AG04449 (cell line): ENCODE measurements around the gene ASIC3.

ENCODE experiments used
- CTCF ChIA-PET: fragments of 350-600 bp; formaldehyde crosslinking; extraction: SDS; loops from one replicate; lab custom pipeline; 2021; ENCODE audit warnings: antibody characterized with exemption; lab: Yijun Ruan, JAX
- POLR2A ChIA-PET: fragments of 400-600, 350-600 bp; formaldehyde crosslinking; extraction: SDS; loops from one replicate; lab custom pipeline; 2020; ENCODE audit warnings: antibody characterized with exemption, inconsistent platforms; lab: Yijun Ruan, JAX
- DNase-seq: peaks from one replicate; pipeline ENCODE4 v3.0.0-alpha.2; 2010; ENCODE audit warnings: low read depth, low spot score
- H3K4me3 ChIP-seq: 2 replicates; pipeline ENCODE4 v1.5.1; 2011; ENCODE audit warnings: low read depth, mild to moderate bottlenecking, control low read depth, low read length
- TF ChIP-seq, protein P1 (sequence below): IDR thresholded peaks from one replicate; pipeline ENCODE4 v1.5.1; 2011; ENCODE audit warnings: mild to moderate bottlenecking, moderate library complexity, low read length, control low read depth, inconsistent platforms; ENCODE audit not compliant: insufficient read depth; ENCODE audit errors: missing control alignments

Gene ASIC3

DNA sequence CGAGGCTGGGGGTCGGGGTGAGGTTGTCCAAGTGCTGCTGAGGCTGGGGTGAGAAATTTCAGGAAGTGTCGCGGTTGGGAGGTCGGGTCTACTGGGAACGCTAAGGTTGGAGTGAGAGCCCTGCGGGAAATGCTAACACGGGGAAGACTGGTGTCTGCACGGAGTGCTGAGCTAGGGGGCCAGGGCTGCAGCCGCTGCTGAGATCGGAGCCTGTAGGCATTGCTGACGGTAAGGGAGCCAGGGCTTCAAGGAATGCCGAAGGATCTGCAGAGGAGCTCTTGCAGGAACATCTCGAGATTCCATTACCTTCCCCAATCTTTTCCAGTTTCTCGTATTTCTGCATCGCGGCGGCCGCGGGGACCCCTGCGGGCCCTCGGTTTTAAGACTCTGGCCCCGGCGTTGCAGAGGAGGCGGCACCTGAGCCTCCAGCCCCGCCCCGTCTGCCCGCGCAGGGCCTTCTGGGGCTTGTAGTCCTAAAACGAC, 9.2 kb downstream of the ASIC3 start, which contains the start of gene CDK5:
CDK5 (minus strand) TSS at position 392 of the 483 bp plus-strand sequence; CDS start at position 343, 49 bp downstream.
- CTCF ChIA-PET = interaction anchor here (0.9 to 1.7 kb wide), 4 partner anchors 26 to 56 kb away, joined by 3 to 5 read pairs (median 4); no protein-coding TSS in a partner anchor
- TF ChIP-seq, protein P1, sequence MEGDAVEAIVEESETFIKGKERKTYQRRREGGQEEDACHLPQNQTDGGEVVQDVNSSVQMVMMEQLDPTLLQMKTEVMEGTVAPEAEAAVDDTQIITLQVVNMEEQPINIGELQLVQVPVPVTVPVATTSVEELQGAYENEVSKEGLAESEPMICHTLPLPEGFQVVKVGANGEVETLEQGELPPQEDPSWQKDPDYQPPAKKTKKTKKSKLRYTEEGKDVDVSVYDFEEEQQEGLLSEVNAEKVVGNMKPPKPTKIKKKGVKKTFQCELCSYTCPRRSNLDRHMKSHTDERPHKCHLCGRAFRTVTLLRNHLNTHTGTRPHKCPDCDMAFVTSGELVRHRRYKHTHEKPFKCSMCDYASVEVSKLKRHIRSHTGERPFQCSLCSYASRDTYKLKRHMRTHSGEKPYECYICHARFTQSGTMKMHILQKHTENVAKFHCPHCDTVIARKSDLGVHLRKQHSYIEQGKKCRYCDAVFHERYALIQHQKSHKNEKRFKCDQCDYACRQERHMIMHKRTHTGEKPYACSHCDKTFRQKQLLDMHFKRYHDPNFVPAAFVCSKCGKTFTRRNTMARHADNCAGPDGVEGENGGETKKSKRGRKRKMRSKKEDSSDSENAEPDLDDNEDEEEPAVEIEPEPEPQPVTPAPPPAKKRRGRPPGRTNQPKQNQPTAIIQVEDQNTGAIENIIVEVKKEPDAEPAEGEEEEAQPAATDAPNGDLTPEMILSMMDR = no peak
- POLR2A ChIA-PET = interaction anchor here (1.7 kb wide), 1 partner anchor 29 kb away, joined by 9 read pairs; the partner anchor contains the start of gene ABCB8
- no peak for DNase-seq
- peak within 1 kb of the TSS; percentile 73 for H3K4me3 ChIP-seq

DNA sequence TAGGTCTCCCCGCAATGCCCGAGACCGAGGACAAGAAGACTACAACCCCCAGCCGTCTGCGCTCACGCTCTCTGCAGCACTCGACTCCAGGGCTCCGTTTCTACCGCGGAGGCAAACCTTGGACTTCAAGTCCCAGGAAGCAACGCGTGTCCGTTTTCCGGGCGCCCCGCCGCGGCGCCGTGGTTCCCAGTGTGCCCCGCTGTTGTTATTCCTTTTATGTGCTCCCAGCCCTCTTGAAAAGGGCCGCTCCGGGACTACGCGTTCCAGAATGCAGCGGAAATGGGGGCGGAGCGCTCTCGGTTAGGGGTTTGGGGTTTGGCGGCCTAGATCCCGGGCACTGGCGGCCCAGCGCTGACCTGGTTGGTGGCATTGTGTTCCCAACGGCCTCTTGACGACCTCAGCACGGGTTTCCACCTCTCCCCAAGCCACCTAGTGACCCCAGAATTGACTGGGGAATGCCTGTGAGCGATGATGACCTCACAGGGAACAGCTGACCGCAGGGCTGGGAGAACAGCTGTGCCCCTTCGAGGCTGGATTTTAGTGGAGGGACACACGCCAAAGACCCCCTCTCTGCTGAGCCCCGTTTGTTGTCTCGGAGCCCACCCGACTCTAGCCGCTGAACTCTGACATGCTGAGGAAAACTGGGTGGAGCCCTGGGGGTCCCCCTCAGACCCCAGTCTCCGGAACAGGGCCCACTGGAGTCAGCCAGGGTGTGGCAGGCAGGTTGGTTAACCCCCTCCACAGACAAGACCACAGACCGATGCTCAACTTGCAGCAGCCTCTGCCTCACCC, 9.9 kb downstream of the ASIC3 start:
- TF ChIP-seq, protein P1 = no peak
- CTCF ChIA-PET = interaction anchor here (0.9 to 2.4 kb wide), 6 partner anchors 19 to 55 kb away, joined by 3 to 11 read pairs (median 4); no protein-coding TSS in a partner anchor
- DNase-seq = peak; percentile 98
- H3K4me3 ChIP-seq = peak overlapping the region; percentile 73
- POLR2A ChIA-PET = interaction anchor here (1.1 to 1.7 kb wide), 2 partner anchors 23 to 30 kb away, joined by 6 to 9 read pairs; partner anchors contain the start of genes ABCB8 and FASTK

DNA sequence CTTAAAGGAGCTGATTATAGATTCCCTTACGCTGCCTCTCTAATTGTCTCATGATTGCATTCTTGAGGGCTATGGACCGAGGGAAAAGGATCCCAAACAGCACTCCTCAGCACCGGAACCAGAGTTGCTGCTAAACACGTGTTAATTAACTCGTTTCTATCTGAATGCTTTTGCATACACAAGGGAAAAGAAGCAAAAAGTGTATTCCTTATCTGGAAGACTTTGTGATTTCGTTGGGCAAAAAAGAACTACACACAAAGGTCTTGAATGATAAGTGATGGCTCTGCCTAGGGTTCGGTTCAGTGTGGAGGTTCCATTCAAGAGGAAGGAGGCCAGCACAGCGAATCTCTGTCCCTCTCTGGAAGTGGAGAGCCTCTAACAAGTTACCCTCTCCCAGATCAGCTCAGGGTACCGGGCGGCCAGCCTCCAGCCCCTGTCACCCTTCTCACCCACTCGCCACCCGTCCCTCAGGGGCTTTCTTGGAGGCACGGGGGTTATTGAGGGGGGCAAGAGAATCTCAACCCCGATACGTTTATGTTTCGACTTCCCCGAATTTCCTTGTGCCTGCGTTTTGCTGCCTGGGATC, 10.5 kb downstream of the ASIC3 start:
- CTCF ChIA-PET = interaction anchor here (1.0 to 2.4 kb wide), 5 partner anchors 18 to 54 kb away, joined by 3 to 11 read pairs (median 5); no protein-coding TSS in a partner anchor
- peak overlapping the region; percentile 73 for H3K4me3 ChIP-seq
- DNase-seq = no peak
- TF ChIP-seq, protein P1 = no peak
- POLR2A ChIA-PET = interaction anchor here (1.1 to 1.7 kb wide), 2 partner anchors 22 to 31 kb away, joined by 6 to 9 read pairs; partner anchors contain the start of genes ABCB8 and FASTK

DNA sequence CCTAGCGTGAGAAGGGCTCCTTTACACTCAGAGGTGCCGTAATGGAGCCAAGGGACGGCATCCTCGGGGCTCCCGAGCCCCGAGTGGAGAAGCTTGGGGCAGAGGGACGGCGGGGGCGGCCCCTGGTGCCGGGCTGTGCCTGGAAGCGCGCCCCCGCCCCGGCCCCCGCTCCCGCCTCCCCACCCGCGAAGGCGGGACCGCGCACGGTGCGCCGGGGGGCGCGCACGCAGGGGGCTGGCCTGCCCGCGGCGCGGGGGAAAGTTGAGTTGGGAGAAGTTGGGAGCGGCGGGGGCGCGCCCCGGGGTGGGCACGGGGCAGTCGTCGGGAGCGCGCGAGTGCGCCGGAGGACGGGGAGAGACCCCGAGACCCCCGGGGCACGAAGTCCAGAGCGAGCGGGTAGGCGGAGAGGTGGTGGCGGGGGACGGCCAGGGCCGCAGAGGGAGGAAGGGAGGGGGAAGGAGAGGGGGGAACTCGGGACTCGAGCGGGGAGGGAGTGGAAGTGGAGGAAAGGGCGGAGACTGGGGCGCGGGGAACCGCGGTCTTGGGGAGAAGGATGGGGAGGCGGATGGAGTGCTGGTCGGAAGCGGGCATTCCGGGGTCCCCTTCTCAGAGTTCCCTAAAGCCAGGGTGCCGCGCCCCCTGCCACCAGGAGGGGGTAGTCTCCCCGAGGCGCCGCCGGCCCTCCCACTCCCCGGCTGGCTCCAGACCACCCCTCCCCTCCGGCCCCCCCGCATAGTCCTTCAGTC, 11.2 kb downstream of the ASIC3 start, which contains the start of gene SLC4A2:
SLC4A2 (plus strand) TSS at position 223 of the 746 bp plus-strand sequence. CDS start 2,399 bp downstream, outside the sequence.
- H3K4me3 ChIP-seq = peak within 1 kb of the TSS; percentile 75
- CTCF ChIA-PET = interaction anchor here (0.6 to 4.8 kb wide), 10 partner anchors 17 to 65 kb away, joined by 3 to 48 read pairs (median 4); no protein-coding TSS in a partner anchor
- TF ChIP-seq, protein P1 = peak; percentile 67
- no peak for DNase-seq
- POLR2A ChIA-PET = interaction anchor here (1.1 to 1.2 kb wide), 2 partner anchors 21 kb away, joined by 3 to 6 read pairs; partner anchors contain the start of gene FASTK

DNA sequence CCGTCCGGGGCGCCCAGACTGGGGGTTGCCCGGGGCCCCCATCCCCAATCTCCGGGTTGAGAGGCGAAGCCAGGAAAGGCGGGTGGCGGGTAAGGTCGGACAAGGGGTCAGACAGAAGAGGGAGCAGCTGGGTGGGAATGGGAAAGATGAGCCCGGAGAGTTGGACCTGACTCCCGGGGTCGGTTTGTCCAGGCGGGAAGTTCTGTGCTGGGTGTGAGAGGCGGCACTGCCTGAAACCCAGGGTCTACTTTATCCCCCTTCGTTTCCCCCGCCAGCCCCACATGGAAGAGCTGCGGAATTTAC, 11.7 kb downstream of the ASIC3 start:
- TF ChIP-seq, protein P1 = no peak
- DNase-seq = no peak
- POLR2A ChIA-PET = interaction anchor here (1.2 kb wide), 1 partner anchor 20 kb away, joined by 3 read pairs; the partner anchor contains the start of gene FASTK
- H3K4me3 ChIP-seq = peak overlapping the region; percentile 75
- CTCF ChIA-PET = interaction anchor here (0.6 to 4.8 kb wide), 7 partner anchors 17 to 64 kb away, joined by 3 to 48 read pairs (median 5); no protein-coding TSS in a partner anchor
